ENCODE measurements around the gene COX10.
"Not testable (repeated sequence)": the region's sequence is repeated elsewhere in the genome, so short reads cannot be mapped to it uniquely, and the experiment has no call there.

Gene COX10

DNA sequence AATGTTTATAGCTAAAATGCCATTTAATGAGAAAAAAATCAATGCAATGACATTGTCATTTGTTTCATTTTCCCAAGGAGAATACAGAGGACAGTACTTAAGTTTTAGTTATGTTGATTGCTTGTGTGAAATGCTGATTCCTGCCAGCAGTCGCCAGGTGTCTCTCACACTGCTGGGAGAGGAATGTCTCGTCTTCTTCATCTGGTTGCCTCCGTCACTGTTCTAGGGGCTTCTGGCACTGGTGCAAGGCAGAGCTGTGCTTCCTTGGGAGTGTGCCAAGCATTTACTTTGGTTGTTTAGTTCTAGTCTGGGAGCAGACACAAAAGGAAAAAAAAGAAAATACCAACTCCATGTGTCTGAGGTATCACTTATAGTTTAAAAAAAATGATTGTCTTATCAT lies 107.7 kb downstream of the COX10 start:
- DNase-seq (ENCODE audit: low read depth in 1 of 2, low spot score in 1 of 2) = not testable (repeated sequence)

DNA sequence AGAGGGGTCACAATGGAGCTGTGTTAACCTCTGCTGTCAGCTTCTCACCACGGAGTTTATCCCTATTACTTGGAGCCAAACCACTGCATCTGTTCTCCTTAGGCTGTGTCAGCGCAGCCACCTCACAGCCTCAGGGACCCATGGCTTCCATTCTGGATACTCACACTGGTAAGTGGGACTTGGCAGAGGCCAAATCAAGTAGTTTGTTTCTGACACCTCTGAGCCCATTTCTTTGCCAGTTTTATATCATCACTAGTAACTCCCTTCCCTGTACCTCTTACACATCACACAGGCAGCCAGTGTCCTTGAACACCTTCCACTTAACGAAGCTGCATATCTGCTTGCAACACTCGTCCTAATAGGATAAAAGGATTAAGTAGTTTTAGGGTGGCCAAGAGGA lies 108.5 kb downstream of the COX10 start:
- DNase-seq (ENCODE audit: low read depth in 1 of 2, low spot score in 1 of 2) = not testable (repeated sequence)

DNA sequence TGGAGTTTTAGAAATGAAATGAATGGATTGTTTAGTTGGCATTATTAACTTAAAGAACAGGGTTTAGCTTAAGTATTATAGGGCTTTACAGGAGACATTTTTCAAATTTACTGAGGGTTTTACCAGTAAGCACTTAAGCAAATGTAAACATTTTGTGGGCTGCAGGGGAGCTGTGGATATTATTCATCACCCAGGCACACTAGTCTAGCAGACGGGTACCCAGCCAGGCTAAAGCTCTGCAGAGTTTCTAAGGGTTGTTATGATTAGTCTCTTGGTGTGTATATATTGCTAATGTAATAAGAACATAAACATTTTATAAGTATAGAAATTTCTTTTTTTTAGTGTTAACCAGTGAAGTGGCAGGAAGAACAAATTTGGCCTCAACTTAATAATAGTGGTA lies 110.6 kb downstream of the COX10 start:
- DNase-seq (ENCODE audit: low read depth in 1 of 2, low spot score in 1 of 2) = not testable (repeated sequence)

DNA sequence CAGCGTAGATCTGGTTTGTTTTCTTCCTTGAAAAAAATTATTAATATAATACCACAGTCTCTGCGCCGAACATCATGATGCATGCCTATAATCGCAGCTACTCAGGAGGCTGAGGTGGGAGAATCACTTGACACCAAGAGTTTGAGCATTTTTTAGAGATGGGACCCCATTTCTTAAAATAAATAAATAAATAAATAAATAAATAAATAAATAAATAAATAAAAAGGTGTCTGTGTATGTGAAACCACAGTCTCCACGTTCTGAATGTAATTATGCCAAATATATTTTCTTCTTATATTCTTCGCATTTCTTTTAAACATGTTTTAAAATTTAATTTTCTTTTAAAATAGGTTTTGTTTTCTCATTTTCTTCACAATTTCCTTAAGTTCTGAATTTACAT lies 112.8 kb downstream of the COX10 start:
- not testable (repeated sequence) for DNase-seq (ENCODE audit: low read depth in 1 of 2, low spot score in 1 of 2)

DNA sequence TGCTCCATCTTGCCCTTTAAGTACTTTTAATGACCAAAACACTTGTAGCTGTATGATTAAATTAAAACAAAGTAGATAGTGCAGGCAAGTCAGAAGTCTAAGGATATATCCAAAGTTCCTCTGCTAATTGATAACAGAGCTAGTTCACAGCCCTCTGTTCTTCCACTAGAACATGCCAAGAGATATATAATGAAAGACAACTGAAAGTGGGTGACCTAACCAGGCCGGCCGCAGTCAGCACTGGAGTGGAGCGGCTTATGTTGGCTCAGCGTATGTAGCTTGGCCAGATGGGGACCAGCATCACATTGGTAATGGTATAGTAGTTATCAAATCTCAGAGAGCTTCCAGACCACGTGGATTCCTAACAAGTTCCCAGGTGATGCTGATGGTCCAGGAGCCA lies 115.2 kb downstream of the COX10 start:
- not testable (repeated sequence) for DNase-seq (ENCODE audit: low read depth in 1 of 2, low spot score in 1 of 2)

DNA sequence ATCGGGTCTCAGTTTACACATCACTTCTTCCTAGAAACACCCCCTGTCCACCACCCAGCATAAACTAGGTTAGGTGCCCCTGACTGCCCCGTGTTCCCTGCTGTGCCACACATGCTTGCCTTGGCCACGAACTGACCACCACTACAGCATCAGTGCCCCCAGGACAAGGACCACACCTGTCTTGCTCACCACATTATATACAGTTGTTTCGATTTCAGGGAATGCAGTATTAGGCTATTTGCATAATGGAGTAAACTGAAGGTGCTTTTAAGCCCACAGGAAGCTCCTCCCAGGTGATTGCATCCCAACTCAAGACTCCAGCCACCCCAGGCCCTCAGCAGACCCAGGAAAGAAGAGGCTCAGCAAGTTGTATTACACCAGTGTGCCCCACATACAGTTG lies 117.1 kb downstream of the COX10 start:
- not testable (repeated sequence) for DNase-seq (ENCODE audit: low read depth in 1 of 2, low spot score in 1 of 2)

DNA sequence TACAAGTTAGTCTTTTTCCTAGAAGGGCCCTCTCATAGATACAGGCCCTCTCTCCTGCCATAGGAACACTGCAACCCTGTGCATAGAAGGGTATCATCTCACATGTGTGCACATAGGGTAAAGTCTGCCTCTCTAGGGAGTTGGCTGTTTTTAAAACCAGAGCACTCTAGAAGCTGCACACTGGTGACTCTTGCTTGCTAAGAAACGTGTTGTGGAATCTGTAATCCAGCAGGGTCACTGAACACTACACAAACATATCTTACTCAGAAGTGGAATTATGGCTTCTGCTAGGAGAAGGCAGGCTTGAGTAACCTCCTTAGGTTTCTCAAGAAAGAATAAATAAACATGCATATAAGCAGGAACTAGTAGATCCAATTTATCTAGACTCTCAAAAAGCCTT lies 121.5 kb downstream of the COX10 start:
- not testable (repeated sequence) for DNase-seq (ENCODE audit: low read depth in 1 of 2, low spot score in 1 of 2)

DNA sequence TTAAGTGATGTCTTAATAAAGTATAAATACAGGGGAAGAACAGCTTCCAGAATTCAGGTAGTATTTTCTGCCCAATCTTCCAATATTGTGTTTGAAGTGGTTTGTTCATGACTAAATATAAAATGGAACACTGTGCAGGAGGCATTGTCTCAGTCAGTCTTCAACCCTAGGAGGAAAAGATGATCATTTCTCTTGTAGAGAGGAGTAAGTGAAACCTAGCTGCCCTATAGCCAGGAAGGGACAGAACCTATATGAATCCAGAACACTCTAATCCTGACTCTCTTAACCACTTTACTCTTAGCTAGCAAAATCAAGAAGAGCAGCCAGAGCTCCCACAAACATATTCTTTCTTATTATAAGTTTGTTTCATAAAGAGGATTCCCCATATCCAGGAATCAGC lies 122.2 kb downstream of the COX10 start:
- not testable (repeated sequence) for DNase-seq (ENCODE audit: low read depth in 1 of 2, low spot score in 1 of 2)

DNA sequence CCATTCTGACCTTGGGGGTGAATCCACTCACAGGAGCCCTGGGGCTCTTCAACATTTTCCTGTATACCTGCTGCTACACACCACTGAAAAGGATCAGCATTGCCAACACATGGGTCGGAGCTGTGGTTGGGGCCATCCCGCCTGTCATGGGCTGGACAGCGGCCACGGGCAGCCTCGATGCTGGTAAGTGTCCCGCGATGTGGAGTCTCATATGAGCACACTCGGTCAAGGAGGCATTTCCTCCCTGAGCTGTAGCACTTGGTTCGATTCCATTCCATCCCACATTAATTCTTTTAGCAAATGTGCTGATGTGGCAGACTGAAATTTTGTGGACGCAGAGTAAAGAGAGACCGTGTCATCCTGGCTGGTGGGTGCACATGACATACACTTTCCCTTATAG lies 122.7 kb downstream of the COX10 start:
- DNase-seq (ENCODE audit: low read depth in 1 of 2, low spot score in 1 of 2) = not testable (repeated sequence)

DNA sequence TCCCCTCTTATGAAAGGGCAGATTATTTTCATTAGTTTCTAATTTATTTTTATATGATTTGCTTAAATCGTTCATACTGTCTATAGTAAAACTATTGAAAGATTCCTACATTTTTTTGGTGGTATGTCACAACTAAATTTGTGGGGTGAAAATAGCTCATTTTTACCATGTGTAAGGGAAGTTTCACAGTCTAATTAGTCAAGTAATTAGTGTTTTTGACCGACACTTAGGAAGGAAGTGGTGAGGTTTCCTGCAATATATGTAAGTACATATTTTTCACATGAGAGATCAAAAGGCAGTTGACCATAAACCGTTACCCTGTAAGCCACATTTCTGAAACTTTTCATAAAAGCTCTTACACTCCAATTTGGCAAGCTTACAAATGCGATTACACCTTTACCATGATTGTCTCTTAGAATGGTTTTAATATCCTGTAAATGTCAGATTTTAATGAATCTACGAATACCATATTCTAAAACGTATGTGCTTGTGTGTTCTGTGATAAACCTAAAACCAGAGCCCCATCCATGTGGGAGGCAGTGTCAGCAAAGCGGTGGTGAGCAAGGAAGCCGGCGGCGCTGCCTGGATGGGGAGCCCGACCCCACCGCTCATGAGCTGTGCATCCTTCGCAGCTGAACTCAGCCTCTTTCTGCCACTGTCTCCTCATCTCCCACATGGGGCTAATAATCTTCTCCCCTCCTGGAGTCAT lies 123.5 kb downstream of the COX10 start:
- DNase-seq (ENCODE audit: low read depth in 1 of 2, low spot score in 1 of 2) = not testable (repeated sequence)

DNA sequence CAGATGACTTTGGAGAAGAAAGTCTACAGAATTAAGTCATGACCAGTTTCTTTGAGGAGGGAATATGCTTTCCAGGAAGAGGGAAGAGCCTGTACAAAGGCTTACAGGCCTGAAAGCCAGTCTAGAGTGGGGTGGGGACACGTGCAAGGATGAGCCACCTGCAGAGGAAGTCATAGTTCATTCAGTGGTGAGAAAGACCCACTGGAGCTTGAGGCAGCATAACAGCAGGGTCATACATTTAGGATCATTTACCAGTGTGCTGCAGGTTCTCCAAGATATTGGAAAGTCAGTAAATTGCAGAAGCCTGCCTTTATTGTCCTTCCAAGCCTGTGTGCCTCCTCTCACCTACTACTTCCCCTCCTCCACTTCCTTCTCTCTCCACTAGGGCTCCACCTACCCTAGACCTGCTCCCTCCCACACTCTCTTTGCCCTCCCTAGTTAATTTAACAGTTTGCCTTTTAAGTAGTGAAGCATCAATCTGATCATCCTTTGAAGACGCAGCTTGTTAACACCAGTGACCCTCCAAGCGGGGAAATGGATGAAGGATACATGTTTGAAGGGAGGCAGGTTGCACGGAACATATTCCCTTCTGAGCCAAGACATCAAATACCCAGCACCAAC lies 127.2 kb downstream of the COX10 start:
- no peak for DNase-seq (ENCODE audit: low read depth in 1 of 2, low spot score in 1 of 2)

DNA sequence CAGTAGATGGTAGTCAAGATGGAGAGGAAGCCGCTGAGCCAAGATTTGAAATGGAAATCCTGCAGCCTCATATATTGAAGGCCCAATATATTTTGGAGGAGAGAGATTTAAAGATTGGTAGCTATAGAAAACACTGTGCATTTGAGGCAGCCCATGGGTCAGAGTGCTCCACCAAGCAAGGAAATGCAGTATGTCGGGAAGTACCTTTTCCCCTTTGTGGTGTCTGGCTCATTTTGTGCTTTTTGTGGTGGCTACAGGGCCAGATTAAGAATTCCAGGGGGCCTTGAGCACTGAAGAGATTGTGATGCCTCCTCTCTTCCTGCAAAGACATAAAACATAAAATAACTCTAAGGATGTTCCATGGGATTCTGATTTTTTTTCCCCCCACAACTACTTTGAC lies 127.8 kb downstream of the COX10 start:
- no peak for DNase-seq (ENCODE audit: low read depth in 1 of 2, low spot score in 1 of 2)

DNA sequence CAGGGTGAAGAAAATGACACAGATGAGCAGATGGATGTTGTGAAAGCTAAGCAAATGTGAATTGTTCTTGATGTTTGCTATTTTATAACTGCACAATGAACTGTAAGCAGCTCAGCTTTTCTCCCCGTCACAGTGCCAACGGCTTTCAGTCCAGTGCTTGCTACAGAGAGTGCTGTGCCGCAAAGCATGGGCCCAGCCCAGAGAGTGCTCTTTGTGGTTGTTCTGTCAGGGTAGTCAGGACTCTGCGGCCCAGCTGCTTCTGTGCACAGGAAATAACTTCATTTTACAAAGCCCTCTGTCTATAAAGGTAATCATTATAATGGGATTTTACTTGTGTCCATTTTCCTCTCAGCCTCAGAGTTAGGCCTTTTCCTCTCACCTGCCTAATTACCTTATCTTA lies 128.3 kb downstream of the COX10 start:
- peak in 1 of 2 donors; percentile 27 for DNase-seq (ENCODE audit: low read depth in 1 of 2, low spot score in 1 of 2)

DNA sequence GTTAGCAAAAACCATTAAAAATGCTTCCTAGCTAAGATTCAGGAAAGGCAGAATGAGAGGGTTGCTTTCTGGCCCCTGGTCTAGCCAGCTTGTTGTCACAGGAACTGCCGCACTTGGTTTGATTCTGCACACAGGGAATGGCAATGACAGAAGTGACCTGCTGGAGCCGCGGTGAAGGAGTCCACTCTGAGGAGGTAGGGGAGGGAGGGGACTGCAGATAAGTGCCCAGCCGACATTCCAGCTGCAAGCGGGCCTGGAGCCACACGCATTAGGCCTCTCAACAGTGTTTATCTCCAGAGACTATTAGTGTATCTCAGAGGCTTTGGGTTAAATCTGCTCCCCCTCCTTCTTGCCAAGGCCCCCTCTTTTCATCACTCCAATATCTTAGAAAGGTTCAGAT lies 128.7 kb downstream of the COX10 start:
- DNase-seq (ENCODE audit: low read depth in 1 of 2, low spot score in 1 of 2) = no peak

DNA sequence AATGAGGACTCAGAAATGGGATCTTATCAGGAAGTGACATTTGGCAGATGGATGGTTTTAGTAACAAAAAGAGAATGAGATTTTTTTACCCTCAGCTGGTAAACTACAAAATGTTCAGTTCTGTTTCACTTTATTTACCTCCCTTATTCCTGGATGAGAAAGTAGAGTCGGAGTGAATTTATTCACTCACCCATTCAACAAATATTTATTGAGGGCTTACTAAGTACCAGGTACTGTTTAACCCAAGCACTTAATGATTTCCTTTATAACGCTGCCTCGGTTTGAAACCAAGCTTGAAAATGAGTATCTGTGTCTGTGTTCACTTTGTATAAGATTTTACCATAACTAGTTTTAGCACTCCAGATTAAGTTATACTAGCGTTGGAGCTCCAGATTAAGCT lies 129.3 kb downstream of the COX10 start:
- DNase-seq (ENCODE audit: low read depth in 1 of 2, low spot score in 1 of 2) = no peak

DNA sequence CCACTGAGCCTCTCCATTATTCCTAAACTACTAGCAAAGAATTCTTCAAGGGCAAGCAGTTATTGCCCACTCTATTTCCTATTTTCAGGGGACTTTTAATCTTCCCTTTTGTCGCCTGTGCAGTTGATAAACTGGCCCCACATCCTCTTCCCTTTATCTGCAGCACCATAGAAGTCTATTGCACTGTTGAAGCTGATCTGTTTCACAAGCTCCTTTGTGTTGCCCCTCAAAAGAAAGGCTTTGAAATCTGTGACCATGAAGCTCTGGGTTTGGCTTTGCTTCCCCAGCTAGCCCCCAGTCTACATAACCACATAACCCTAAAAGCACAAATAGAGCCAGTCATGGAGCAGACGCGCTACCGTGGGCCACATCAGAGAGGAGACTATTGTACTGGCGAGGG lies 130.3 kb downstream of the COX10 start:
- DNase-seq (ENCODE audit: low read depth in 1 of 2, low spot score in 1 of 2) = no peak

DNA sequence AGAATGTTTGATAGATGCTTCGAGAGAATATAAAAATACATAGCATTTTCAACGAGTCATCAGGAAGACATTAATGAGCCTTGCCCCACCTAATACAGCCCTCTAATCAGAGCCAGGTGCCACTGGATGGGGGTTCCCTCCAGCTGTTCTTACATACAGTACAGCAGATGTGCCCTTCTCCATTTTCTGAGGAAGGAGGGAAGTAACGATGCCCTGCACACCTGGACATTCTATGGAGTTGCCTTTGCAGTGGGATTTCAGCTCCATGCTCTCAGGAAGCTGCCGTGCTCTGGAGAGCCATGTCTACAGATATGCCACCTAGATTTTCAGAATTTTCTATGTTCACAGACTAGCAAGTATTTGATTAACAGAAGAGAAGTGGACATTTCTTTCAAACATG lies 131.1 kb downstream of the COX10 start:
- DNase-seq (ENCODE audit: low read depth in 1 of 2, low spot score in 1 of 2) = no peak

DNA sequence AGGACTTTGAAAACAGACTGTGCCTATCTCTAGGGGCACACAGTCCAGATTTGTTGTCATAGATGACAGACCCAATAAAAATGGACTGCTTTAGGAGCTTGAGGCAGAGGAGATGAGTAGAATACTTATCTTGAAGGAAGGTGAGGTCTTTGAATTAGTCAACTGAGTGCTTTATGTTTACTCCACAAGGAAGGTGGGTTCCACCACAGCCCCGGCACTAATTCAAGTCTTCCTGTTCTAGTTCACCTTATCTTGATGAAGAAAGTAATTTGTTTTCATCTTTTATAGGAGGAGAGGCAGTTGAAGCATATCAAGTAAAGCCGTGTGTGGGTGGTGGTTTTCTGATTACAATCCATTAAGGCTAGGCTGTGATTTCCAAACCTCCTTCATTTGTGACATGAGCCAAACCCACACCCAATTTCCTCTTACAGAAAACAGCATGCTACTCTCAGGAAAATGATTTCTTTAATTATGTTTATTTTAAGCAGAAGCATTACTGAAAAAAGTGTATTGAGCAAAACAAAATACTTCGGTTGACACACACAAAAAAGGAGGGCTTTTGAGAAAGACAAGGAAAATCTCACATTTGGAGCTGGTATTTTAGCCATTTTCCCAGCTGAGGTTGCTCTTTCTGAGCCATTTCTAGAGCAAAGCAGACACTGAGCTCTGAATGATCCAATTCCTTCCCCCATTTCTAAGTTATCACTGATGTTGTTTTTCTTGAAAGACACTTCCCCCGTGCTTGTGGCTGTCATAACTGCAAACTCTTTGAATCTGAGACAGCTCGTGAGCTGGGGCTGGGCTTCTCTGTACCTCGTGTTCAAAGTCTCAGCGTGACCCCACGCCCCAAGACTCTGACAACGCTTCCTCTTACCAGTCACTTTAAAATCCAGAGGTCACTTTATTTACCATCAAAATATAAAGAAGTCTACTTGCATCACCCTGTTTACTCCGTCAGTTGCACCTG lies 132.0 kb downstream of the COX10 start:
- DNase-seq (ENCODE audit: low read depth in 1 of 2, low spot score in 1 of 2) = peak; percentile 31 to 35

DNA sequence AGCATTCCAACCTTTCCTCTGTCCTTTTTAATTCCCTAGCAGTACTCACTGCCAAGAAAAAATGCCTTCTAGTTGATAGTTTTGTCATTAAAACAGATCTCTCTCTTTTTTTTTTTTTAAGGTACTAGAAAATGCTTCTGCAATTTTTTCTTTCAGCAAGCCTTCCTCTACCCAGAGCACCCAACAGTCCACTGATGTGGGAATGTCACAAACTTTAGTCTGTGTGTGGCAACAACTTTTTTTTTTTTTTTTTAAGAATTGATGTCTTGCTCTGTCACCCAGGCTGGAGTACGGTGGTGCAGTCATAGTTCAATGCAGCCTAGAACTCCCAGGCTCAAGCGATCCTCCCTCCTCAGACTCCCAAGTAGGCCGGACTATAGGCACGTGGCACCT lies 132.7 kb downstream of the COX10 start:
- no peak for DNase-seq (ENCODE audit: low read depth in 1 of 2, low spot score in 1 of 2)

DNA sequence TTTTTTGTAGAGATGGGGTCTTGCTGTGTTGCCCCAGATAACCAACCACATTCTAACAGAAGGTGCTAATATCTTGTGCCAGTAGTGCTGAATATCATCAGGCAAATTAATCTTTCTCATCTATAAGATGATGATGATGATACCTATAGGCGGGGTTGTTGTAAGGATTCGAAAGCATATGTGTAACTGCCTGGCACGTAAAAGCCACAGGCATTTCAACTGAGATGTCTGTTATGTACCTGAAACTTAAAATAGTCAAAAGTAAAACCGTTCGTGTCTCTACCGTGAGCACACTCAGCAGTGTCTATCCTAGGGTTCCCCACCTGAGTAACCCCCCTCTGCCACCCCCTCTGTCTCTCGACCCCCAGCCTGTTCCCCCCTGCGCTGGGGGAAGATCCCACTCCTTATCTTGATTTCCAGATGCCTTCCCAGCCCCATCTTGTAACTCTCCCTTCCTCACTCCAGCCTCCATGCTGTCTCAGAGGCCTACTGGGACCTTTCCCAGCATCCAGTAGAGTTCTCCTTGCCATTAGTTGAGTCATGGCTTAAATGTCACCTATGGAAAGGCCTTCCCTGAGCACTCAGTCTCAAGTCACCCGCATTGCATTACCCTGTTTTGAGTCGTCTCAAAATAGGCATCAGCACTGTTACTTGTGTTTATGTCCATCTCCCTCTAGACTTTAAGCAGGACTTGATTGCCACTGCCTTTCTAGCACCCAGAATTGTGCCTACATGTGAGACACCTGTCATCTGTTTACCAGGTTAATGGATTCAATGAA lies 133.3 kb downstream of the COX10 start:
- DNase-seq (ENCODE audit: low read depth in 1 of 2, low spot score in 1 of 2) = no peak

DNA sequence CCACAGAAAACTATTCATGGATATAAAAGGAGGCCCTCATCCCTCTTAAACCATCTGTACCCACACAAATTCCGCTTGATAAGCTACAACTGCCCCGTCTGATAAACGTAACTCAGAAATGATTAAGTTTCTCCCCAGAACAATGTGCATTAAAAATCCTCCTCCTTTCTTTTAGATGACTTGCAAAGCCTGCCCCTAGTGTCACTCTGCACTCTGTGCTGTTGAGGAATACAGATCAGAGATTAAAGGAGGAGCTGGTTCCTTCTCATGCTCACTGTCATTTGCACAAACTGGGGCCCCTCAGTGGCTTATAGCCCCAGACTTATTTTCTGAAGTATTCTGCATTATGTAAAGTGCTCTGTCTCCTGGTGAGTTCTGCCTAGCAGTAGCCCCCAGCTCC lies 134.1 kb downstream of the COX10 start:
- no peak for DNase-seq (ENCODE audit: low read depth in 1 of 2, low spot score in 1 of 2)
